ENCODE data around the gene AARS2.

AARS2 gene

GRCh38 chr6:44250067-44250717 lies 63.0 kb downstream of the AARS2 start:
- H2BK120ac ChIP-seq (ENCODE audit: low read depth, low read length) = no peak overlapping the region
- no peak overlapping the region for H2AK5ac ChIP-seq (ENCODE audit: low read depth, low read length)
- H2BK12ac ChIP-seq (ENCODE audit: low read length) = no peak overlapping the region
- peaks cover 3% of the 10 kb centered on the region for H3K79me1 ChIP-seq (ENCODE audit: low read depth, low read length)
- H3K18ac ChIP-seq (ENCODE audit: low read length) = no peak overlapping the region
- no peak overlapping the region for H3K9ac ChIP-seq (ENCODE audit: low read depth, low read length, poor library complexity)
- no peaks in the 10 kb centered on the region for H3K9me3 ChIP-seq (replicated peaks in 1 of 2; ENCODE audit: control insufficient read depth in 2 of 2, insufficient read depth in 1 of 2, low read depth in 1 of 2, low read length in 2 of 2)
- no peaks in the 10 kb centered on the region for H3K27me3 ChIP-seq (ENCODE audit: control insufficient read depth in 3 of 3, insufficient read depth in 3 of 3, low read depth in 1 of 3, low read length in 3 of 3)
- no peak overlapping the region for H3K27ac ChIP-seq (replicated peaks; ENCODE audit: low read length)
- H3K23ac ChIP-seq (ENCODE audit: low read depth, low read length, poor library complexity) = no peak overlapping the region
- no peak overlapping the region for H4K91ac ChIP-seq (ENCODE audit: low read depth, low read length, poor library complexity)
- H2BK15ac ChIP-seq (ENCODE audit: low read length) = no peak overlapping the region
- no peak overlapping the region for H2BK5ac ChIP-seq (ENCODE audit: low read length)
- H2AFZ ChIP-seq (ENCODE audit: low read length) = no peak overlapping the region
- WGBS, 2 donors (ENCODE audit: extremely low coverage in 2 of 2, insufficient read length in 2 of 2, insufficient replicate concordance in 1 of 2) = 100% methylated on average over 1 of the region's 6 CpGs
- peaks cover 54 to 74% of the 10 kb centered on the region in 2 donors for H3K36me3 ChIP-seq (replicated peaks in 1 of 2; ENCODE audit: control insufficient read depth in 2 of 2, insufficient read depth in 2 of 2, low read length in 2 of 2)
- H4K8ac ChIP-seq (ENCODE audit: low read depth, low read length) = no peak overlapping the region
- peaks cover 13 to 22% of the 10 kb centered on the region in 2 donors for H3K4me1 ChIP-seq (ENCODE audit: control insufficient read depth in 2 of 2, insufficient read depth in 1 of 2, low read depth in 1 of 2, low read length in 2 of 2)
- no peak overlapping the region for H3K14ac ChIP-seq (ENCODE audit: low read length)
- no peak overlapping the region for H3K4me3 ChIP-seq (ENCODE audit: low read length in 2 of 2)
- DNase-seq (ENCODE audit: low spot score) = no peak
- no peak overlapping the region for H3K4me2 ChIP-seq (ENCODE audit: insufficient read depth, low read length, poor library complexity, severe bottlenecking)
- H3K4ac ChIP-seq (ENCODE audit: low read length) = no peak overlapping the region

Measured in neuronal stem cell (in vitro differentiated cells).